OCI-LY1 (cell line): ENCODE data around the gene PDZRN4.

Experiments used
- H2AFZ ChIP-seq: fragments of 200-600 bp; sonication (generic), shearing (Covaris generic); 2 replicates; pipeline ENCODE4 v1.6.0; 2014; ENCODE audit warnings: antibody characterized with exemption, mild to moderate bottlenecking, low read length
- H3F3A ChIP-seq: fragments of 200-600 bp; sonication (generic), shearing (Covaris generic); 2 replicates; pipeline ENCODE4 v1.6.0; 2014; ENCODE audit warnings: mild to moderate bottlenecking, antibody characterized with exemption, low read length, moderate library complexity; ENCODE audit not compliant: insufficient read depth
- H3K27ac ChIP-seq: fragments of 200-600 bp; sonication (generic); 2 replicates; pipeline ENCODE4 v1.5.1; 2014; ENCODE audit warnings: low read length, mixed run types, mild to moderate bottlenecking, low read depth; ENCODE audit not compliant: poor library complexity, severe bottlenecking
- H3K27me3 ChIP-seq: fragments of 200-600 bp; sonication (generic); 2 replicates; pipeline ENCODE4 v1.6.0; 2014; ENCODE audit warnings: antibody characterized with exemption, mild to moderate bottlenecking, low read length, moderate library complexity; ENCODE audit not compliant: insufficient read depth
- H3K36me3 ChIP-seq: fragments of 200-600 bp; sonication (generic); 2 replicates; pipeline ENCODE4 v1.6.1; 2014; ENCODE audit warnings: mild to moderate bottlenecking, antibody characterized with exemption, low read length, moderate library complexity, mixed read lengths; ENCODE audit not compliant: insufficient read depth
- H3K4me1 ChIP-seq: fragments of 200-600 bp; sonication (generic); 2 replicates; pipeline ENCODE4 v1.5.1; 2014; ENCODE audit warnings: mild to moderate bottlenecking, low read length, moderate library complexity; ENCODE audit not compliant: insufficient read depth, severe bottlenecking
- H3K4me2 ChIP-seq: fragments of 200-600 bp; sonication (generic), shearing (Covaris generic); 2 replicates; pipeline ENCODE4 v1.6.1; 2014; ENCODE audit warnings: low read length
- H3K4me3 ChIP-seq: fragments of 200-600 bp; sonication (generic); 2 replicates; pipeline ENCODE4 v1.5.1; 2014; ENCODE audit warnings: low read length, low read depth, mild to moderate bottlenecking, mixed read lengths; ENCODE audit not compliant: poor library complexity, severe bottlenecking
- H3K79me2 ChIP-seq: fragments of 200-600 bp; shearing (Covaris generic); 2 replicates; pipeline ENCODE4 v1.6.1; 2016; ENCODE audit warnings: mixed run types, low read length, mixed read lengths; ENCODE audit not compliant: insufficient read depth
- H3K9ac ChIP-seq: fragments of 200-600 bp; sonication (generic), shearing (Covaris generic); 2 replicates; pipeline ENCODE4 v1.6.1; 2014; ENCODE audit warnings: mild to moderate bottlenecking, low read length, mixed read lengths
- H3K9me2 ChIP-seq: fragments of 200-600 bp; sonication (generic), shearing (Covaris generic); 2 replicates; pipeline ENCODE4 v1.6.1; 2014; ENCODE audit warnings: low read depth, mild to moderate bottlenecking, low read length, mixed read lengths
- H3K9me3 ChIP-seq: fragments of 200-600 bp; shearing (Covaris generic); 2 replicates; pipeline ENCODE4 v1.6.1; 2014; ENCODE audit warnings: low read length, mixed read lengths
- H4K20me1 ChIP-seq: fragments of 200-600 bp; sonication (generic), shearing (Covaris generic); 2 replicates; pipeline ENCODE4 v1.6.0; 2016; ENCODE audit warnings: mild to moderate bottlenecking, low read length; ENCODE audit not compliant: insufficient read depth
- EZH2 ChIP-seq: fragments of 200-600 bp; sonication (generic), shearing (Covaris generic); IDR thresholded peaks from 2 replicates; pipeline ENCODE4 v1.8.0; 2017; ENCODE audit warnings: borderline replicate concordance, mixed run types, mild to moderate bottlenecking, antibody characterized with exemption, low read length, moderate library complexity, mixed read lengths
- TF ChIP-seq, protein P1 (sequence below): fragments of 200-600 bp; sonication (generic), shearing (Covaris generic); IDR thresholded peaks from 2 replicates; pipeline ENCODE4 v1.5.1; 2017; ENCODE audit warnings: mild to moderate bottlenecking, antibody characterized with exemption, low read length, moderate library complexity, mixed read lengths

PDZRN4 gene

DNA sequence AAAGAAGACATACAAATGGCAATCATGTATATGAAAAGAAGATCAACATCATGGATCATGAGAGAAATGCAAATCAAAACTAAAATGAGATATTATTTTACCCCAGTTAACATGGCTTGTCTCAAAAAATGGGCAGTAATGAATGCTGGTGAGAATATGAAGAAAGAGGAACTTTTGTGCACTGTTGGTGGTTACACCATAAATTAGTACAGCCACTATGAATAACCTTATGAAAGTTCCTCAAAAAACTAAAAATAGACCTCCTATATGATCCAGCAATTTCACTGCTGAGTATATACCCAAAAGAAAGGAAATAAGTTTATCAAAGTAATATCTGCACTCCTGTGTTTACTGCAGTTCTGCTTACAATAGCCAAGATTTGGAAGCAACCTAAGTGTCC, 151.7 kb downstream of the PDZRN4 start:
- Histone ChIP-seq H4K20me1 (no peaks in the 10 kb centered on the region), H3K4me2 (no peak overlapping the region), H3K27me3 (no peaks in the 10 kb centered on the region), H3K27ac (no peak overlapping the region), H3K4me1 (no peaks in the 10 kb centered on the region), H2AFZ (no peak overlapping the region), H3K79me2 (no peaks in the 10 kb centered on the region), H3K9me2 (no peaks in the 10 kb centered on the region), H3K9me3 (no peaks in the 10 kb centered on the region), H3F3A (no peaks in the 10 kb centered on the region), H3K9ac (no peak overlapping the region), H3K36me3 (no peaks in the 10 kb centered on the region), H3K4me3 (no peak overlapping the region)
- TF ChIP-seq, protein P1, sequence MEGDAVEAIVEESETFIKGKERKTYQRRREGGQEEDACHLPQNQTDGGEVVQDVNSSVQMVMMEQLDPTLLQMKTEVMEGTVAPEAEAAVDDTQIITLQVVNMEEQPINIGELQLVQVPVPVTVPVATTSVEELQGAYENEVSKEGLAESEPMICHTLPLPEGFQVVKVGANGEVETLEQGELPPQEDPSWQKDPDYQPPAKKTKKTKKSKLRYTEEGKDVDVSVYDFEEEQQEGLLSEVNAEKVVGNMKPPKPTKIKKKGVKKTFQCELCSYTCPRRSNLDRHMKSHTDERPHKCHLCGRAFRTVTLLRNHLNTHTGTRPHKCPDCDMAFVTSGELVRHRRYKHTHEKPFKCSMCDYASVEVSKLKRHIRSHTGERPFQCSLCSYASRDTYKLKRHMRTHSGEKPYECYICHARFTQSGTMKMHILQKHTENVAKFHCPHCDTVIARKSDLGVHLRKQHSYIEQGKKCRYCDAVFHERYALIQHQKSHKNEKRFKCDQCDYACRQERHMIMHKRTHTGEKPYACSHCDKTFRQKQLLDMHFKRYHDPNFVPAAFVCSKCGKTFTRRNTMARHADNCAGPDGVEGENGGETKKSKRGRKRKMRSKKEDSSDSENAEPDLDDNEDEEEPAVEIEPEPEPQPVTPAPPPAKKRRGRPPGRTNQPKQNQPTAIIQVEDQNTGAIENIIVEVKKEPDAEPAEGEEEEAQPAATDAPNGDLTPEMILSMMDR, result no peak
- TF ChIP-seq EZH2, result no peak

DNA sequence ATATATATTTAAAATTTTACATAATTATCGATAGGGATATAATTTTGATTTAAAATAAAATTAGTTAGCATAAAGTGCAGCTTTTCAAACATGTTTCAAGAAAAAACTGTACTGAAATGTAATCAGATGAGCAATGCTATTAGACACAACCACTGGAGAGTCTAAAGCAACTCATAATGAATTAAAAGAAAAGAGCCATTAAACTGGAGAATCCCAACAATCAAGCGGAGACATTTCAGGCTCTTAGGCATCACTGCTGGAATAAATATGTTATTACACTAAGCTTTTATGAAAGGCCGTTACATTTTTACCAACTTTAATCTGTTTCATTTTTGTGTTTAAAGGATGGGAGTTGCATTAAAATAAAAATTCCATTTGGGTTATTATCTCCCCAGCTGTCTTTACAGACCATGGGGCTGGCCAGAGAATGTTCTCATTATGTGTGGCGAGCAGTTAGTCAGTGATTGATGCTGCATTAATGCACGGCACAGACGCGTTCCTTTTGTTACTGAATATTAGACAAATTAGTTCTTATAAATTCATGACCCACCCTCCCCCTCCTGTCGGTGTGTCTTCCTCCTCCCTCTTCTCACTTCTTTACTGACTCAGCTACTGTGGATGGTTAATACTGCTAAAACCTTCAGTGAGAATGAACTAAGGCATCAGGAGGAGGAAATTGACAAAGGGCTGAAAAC, 156.8 kb downstream of the PDZRN4 start:
- H3K4me3 ChIP-seq, result no peak overlapping the region
- no peaks in the 10 kb centered on the region for H3K36me3 ChIP-seq
- no peaks in the 10 kb centered on the region for H4K20me1 ChIP-seq
- no peaks in the 10 kb centered on the region for H3K79me2 ChIP-seq
- no peaks in the 10 kb centered on the region for H3K9me2 ChIP-seq
- no peak overlapping the region for H3K27ac ChIP-seq
- H3K4me1 ChIP-seq, result no peaks in the 10 kb centered on the region
- H3K9ac ChIP-seq, result no peak overlapping the region
- TF ChIP-seq EZH2, result no peak
- TF ChIP-seq, protein P1, result no peak
- H3F3A ChIP-seq, result no peaks in the 10 kb centered on the region
- H3K4me2 ChIP-seq, result no peak overlapping the region
- no peak overlapping the region for H2AFZ ChIP-seq
- no peaks in the 10 kb centered on the region for H3K9me3 ChIP-seq
- H3K27me3 ChIP-seq, result no peaks in the 10 kb centered on the region

GRCh38 chr12:41348198-41348597, 160.1 kb downstream of the PDZRN4 start:
- H2AFZ ChIP-seq, result no peak overlapping the region
- H3K4me2 ChIP-seq, result no peak overlapping the region
- H3K4me3 ChIP-seq, result no peak overlapping the region
- H4K20me1 ChIP-seq, result no peaks in the 10 kb centered on the region
- H3K79me2 ChIP-seq, result no peaks in the 10 kb centered on the region
- no peaks in the 10 kb centered on the region for H3F3A ChIP-seq
- H3K4me1 ChIP-seq, result no peaks in the 10 kb centered on the region
- H3K9me3 ChIP-seq, result no peaks in the 10 kb centered on the region
- H3K27ac ChIP-seq, result no peak overlapping the region
- H3K27me3 ChIP-seq, result no peaks in the 10 kb centered on the region
- H3K9me2 ChIP-seq, result no peaks in the 10 kb centered on the region
- H3K9ac ChIP-seq, result no peak overlapping the region
- H3K36me3 ChIP-seq, result no peaks in the 10 kb centered on the region
- TF ChIP-seq, protein P1, result no peak
- TF ChIP-seq EZH2, result no peak
